Subcutaneous abdominal adipose tissue (tissue), 5 donors: ENCODE data around the gene GNAS.

Experiments
- H3K27ac ChIP-seq: one replicate; pipeline ENCODE4 v1.7.0; 2013; ENCODE audit warnings: low read depth, mild to moderate bottlenecking, inconsistent platforms, low read length, moderate library complexity
- H3K27me3 ChIP-seq, 5 donors: one replicate each; pipeline ENCODE4 v1.7.0; 2013; ENCODE audit warnings: low read length in 5 of 5, inconsistent platforms in 1 of 5; ENCODE audit not compliant: control insufficient read depth in 5 of 5, insufficient read depth in 4 of 5
- H3K36me3 ChIP-seq, 5 donors: one replicate each; pipeline ENCODE4 v1.7.0; 2013; ENCODE audit warnings: low read length in 5 of 5; ENCODE audit not compliant: control insufficient read depth in 5 of 5, insufficient read depth in 5 of 5
- H3K4me1 ChIP-seq, 5 donors: one replicate each; pipeline ENCODE4 v1.7.0; 2013; ENCODE audit warnings: low read length in 5 of 5, mild to moderate bottlenecking in 3 of 5, moderate library complexity in 1 of 5; ENCODE audit not compliant: control insufficient read depth in 5 of 5, insufficient read depth in 5 of 5
- H3K4me3 ChIP-seq, 5 donors: one replicate each; pipeline ENCODE4 v1.7.0; 2013; ENCODE audit warnings: low read length in 5 of 5, low read depth in 1 of 5
- H3K9ac ChIP-seq, 5 donors: one replicate each; pipeline ENCODE4 v1.7.0; 2013; ENCODE audit warnings: low read length in 5 of 5, mild to moderate bottlenecking in 4 of 5, moderate library complexity in 3 of 5
- H3K9me3 ChIP-seq, 5 donors: one replicate each; pipeline ENCODE4 v1.7.0; 2013; ENCODE audit warnings: low read length in 5 of 5; ENCODE audit not compliant: control insufficient read depth in 5 of 5
- donor health status: healthy.
- donor health status: healthy.
- donor health status: healthy.
- donor health status: healthy.
- donor health status: healthy.

Gene GNAS

GRCh38 chr20:58850693-58851174, 1.8 kb upstream of the GNAS start, which contains the start of gene GNAS-AS1:
GNAS-AS1 (minus strand) TSS chr20:58850902.
- Histone ChIP-seq H3K27ac (peak within 1 kb of the TSS; percentile 10), H3K9ac (peak within 1 kb of the TSS in 1 of 5 donors; percentile 35), H3K27me3 (peaks cover 13 to 48% (median 32%) of the 10 kb centered on the region in 5 donors)

GRCh38 chr20:58851221-58851968, 1.1 kb upstream of the GNAS start:
- H3K27ac ChIP-seq: no peak overlapping the region
- H3K4me3 ChIP-seq: peak overlapping the region; percentile 44 to 64 (median 55)
- H3K36me3 ChIP-seq: no peaks in the 10 kb centered on the region
- no peaks in the 10 kb centered on the region for H3K9me3 ChIP-seq
- H3K4me1 ChIP-seq: peaks cover 0 to 48% (median 34%) of the 10 kb centered on the region in 5 donors
- no peak overlapping the region for H3K9ac ChIP-seq
- peaks cover 14 to 49% (median 34%) of the 10 kb centered on the region in 5 donors for H3K27me3 ChIP-seq

More at GRCh38 chr20:58850693-58851174, 1.8 kb upstream of the GNAS start, which contains the start of gene GNAS-AS1:
- Histone ChIP-seq H3K36me3 (no peaks in the 10 kb centered on the region), H3K4me3 (peak within 1 kb of the TSS; percentile 47 to 71 (median 59)), H3K4me1 (peaks cover 0 to 44% (median 31%) of the 10 kb centered on the region in 5 donors), H3K9me3 (no peaks in the 10 kb centered on the region)

GRCh38 chr20:58851969-58852458, 502 bp upstream of the GNAS start:
- Histone ChIP-seq H3K4me1 (peaks cover 0 to 46% (median 34%) of the 10 kb centered on the region in 5 donors), H3K4me3 (peak overlapping the region; percentile 47 to 73 (median 61)), H3K27ac (no peak overlapping the region), H3K36me3 (no peaks in the 10 kb centered on the region), H3K27me3 (peaks cover 14 to 49% (median 34%) of the 10 kb centered on the region in 5 donors), H3K9ac (no peak overlapping the region), H3K9me3 (no peaks in the 10 kb centered on the region)

- H3K27me3 ChIP-seq: peaks cover 14 to 49% (median 42%) of the 10 kb centered on the region in 5 donors
- H3K27ac ChIP-seq: no peak overlapping the region
Observed at GRCh38 chr20:58853466-58853865, 950 bp downstream of the GNAS start.

GRCh38 chr20:58853976-58854637, 1.6 kb downstream of the GNAS start:
- H3K9me3 ChIP-seq: no peaks in the 10 kb centered on the region
- peaks cover 14 to 49% (median 42%) of the 10 kb centered on the region in 5 donors for H3K27me3 ChIP-seq
- H3K4me1 ChIP-seq: peaks cover 0 to 45% (median 34%) of the 10 kb centered on the region in 5 donors
- H3K27ac ChIP-seq: no peak overlapping the region
- no peak overlapping the region for H3K9ac ChIP-seq
- no peak overlapping the region for H3K4me3 ChIP-seq
- no peaks in the 10 kb centered on the region for H3K36me3 ChIP-seq

More at GRCh38 chr20:58853466-58853865, 950 bp downstream of the GNAS start:
- Histone ChIP-seq H3K4me3 (no peak overlapping the region), H3K9me3 (no peaks in the 10 kb centered on the region), H3K36me3 (no peaks in the 10 kb centered on the region), H3K9ac (no peak overlapping the region), H3K4me1 (peaks cover 0 to 45% (median 34%) of the 10 kb centered on the region in 5 donors)

- Histone ChIP-seq H3K27ac (no peak overlapping the region), H3K9ac (no peak overlapping the region), H3K9me3 (no peaks in the 10 kb centered on the region), H3K36me3 (no peaks in the 10 kb centered on the region), H3K4me3 (peak overlapping the region in 3 of 5 donors; percentile 20 to 35 (median 29)), H3K27me3 (peaks cover 14 to 49% (median 39%) of the 10 kb centered on the region in 5 donors), H3K4me1 (peaks cover 0 to 45% (median 34%) of the 10 kb centered on the region in 5 donors)
Observed at GRCh38 chr20:58854638-58855471, 2.3 kb downstream of the GNAS start.

- H3K27ac ChIP-seq: no peak overlapping the region
- H3K4me3 ChIP-seq: no peak overlapping the region
- peaks cover 0 to 40% (median 31%) of the 10 kb centered on the region in 5 donors for H3K4me1 ChIP-seq
- peaks cover 14 to 44% (median 38%) of the 10 kb centered on the region in 5 donors for H3K27me3 ChIP-seq
- no peak overlapping the region for H3K9ac ChIP-seq
- no peaks in the 10 kb centered on the region for H3K36me3 ChIP-seq
- no peaks in the 10 kb centered on the region for H3K9me3 ChIP-seq
Observed at GRCh38 chr20:58855506-58856389, 3.2 kb downstream of the GNAS start.

- H3K27ac ChIP-seq: no peak overlapping the region
- H3K9me3 ChIP-seq: no peaks in the 10 kb centered on the region
- H3K4me3 ChIP-seq: no peak overlapping the region
- peaks cover 0 to 5% (median 4%) of the 10 kb centered on the region in 5 donors for H3K4me1 ChIP-seq
- peaks cover 0 to 4% (median 0%) of the 10 kb centered on the region in 5 donors for H3K27me3 ChIP-seq
- H3K9ac ChIP-seq: no peak overlapping the region
- no peaks in the 10 kb centered on the region for H3K36me3 ChIP-seq
Observed at GRCh38 chr20:58863044-58863790, 10.7 kb downstream of the GNAS start.
